T-helper 2 cell treated with Interferon-gamma antibody and Interleukin-4, amounts not matched to agents 100 ng/mL and 5 ng/mL, for 36 hours (primary cell): ENCODE data around the gene CNGA1. TPM values are rescaled to one million over a fixed set of nuclear protein-coding genes. Genes with fewer than 3 reads are reported as not detected.
"Not testable (repeated sequence)": the region's sequence is repeated elsewhere in the genome, so short reads cannot be mapped to it uniquely, and the experiment has no call there.

Source experiments
- intact Hi-C: fragments of 100-400 bp; cut with micrococcal nuclease; formaldehyde crosslinking; loops from one replicate; pipeline ENCODE4 v1.15.1; 2023
- total RNA-seq: library from RNA; stranded (reverse); gene quantifications from 2 replicates; pipeline ENCODE4 v1.2.3, GENCODE V29; 2022

Gene CNGA1
- total RNA-seq, 1 donor from 2014 or later = not detected

- intact Hi-C loops = no loop called here
These were observed 15.5 kb upstream of the CNGA1 start for GRCh38 chr4:48031802-48032525.

- intact Hi-C loops = no loop called here
These were observed 14.0 kb upstream of the CNGA1 start for GRCh38 chr4:48030470-48030869.

DNA sequence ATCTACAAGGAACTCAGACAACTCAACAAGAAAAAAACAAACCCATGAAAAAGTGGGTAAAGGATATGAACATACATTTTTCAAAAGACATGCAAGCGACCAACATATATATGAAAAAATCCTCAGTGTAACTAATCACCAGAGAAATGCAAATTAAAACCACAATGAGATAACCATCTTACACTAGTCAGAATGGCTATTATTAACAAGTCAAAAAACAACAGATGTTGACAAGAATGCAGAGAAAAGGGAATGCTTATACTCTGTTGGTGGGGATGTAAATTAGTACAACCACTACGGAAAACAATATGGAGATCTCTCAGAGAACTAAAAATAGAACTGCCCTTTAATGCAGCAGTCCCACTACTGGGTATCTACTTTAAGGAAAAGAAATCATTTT is 12.2 kb upstream of the CNGA1 start:
- intact Hi-C loops = no loop called here

DNA sequence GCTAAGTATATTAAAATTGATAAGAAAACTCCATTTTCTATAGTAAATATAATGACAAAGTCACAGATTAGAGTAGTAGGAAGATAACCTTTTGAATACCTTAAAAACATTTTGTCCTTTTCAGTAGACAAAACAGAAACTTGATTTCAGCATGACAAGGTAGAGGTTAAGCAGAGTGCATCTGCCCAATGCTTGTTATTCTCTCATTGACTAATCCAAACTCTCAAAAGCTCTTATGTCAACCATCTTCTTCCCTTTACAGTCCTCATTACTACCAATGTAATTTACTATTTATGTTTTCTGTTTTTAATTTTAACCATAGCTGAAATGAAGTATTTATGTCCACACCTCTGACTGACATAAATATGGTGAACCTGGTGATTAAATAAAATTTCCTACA is 11.2 kb upstream of the CNGA1 start:
- intact Hi-C loops = no loop called here

- intact Hi-C loops = no loop called here
These were observed 8.5 kb upstream of the CNGA1 start for GRCh38 chr4:48025005-48025404.

GRCh38 chr4:48024522-48024921 is 8.0 kb upstream of the CNGA1 start:
- intact Hi-C loops = no loop called here

- intact Hi-C loops = no loop called here
These were observed 5.8 kb upstream of the CNGA1 start for GRCh38 chr4:48022192-48022799.

DNA sequence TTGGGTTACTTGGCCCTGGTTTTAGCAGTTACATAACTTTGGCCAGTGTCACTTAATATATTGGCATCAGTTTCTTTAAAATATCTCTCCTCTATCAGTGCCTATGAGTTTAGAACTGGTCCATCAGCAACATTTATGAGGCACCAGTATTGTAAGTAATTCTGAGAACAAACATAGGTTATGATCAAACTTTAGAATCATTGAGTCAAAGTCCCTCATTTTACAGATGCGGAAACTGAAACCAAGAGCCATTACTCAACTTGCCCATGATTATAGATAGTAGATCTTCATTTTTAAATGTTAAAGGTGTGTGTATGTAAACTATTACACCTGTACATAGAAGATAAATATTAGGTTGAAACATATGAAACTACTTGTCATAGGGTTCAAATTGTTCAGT is 4.6 kb upstream of the CNGA1 start:
- intact Hi-C loops = no loop called here

- intact Hi-C loops = no loop called here
These were observed 1.6 kb upstream of the CNGA1 start for GRCh38 chr4:48018112-48018511.

DNA sequence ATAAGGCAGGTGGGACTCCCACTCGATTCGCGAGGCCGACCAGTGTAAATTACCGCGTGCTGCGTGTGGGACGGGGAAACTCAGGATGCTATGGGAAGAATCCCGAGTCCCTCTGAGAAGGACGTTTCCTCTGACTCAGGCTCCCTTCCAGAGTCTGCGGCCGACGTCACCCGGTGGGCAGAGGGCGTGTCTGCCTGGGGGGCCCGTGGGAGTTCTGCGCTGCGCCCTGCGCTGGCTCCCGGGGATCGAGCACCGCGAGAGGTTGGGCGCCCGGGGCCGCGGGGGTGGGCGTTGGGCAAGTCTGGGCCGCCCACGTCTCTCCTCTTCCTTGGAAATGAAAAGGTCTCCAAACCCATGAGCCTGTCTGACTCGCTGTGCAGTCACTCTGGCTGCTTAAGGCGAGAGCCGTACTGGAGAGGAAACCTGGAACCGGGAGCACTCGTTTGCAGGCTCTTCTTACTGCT is 659 bp upstream of the CNGA1 start:
- intact Hi-C loops = no loop called here

GRCh38 chr4:48015678-48016077 is 803 bp downstream of the CNGA1 start:
- intact Hi-C loops = no loop called here

DNA sequence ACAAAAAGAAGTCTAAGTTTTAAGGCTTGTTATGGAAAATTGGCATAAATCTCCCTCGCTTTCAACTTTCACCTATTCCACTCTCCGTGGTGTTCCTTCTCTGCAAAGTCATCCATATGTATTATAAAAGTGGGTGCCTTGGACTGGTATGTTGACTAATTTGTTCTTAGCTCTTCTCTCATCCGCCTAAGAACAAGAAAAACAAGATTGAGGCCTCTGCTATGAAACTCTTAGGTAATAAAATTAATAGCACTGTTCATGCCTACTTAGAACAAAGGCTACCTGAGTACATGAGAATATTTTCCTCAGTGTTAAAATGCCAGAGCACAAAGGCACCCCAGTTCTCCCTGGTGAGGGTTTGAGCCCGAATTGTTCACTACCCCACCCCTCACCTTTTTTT is 1.3 kb downstream of the CNGA1 start:
- intact Hi-C loops = no loop called here

DNA sequence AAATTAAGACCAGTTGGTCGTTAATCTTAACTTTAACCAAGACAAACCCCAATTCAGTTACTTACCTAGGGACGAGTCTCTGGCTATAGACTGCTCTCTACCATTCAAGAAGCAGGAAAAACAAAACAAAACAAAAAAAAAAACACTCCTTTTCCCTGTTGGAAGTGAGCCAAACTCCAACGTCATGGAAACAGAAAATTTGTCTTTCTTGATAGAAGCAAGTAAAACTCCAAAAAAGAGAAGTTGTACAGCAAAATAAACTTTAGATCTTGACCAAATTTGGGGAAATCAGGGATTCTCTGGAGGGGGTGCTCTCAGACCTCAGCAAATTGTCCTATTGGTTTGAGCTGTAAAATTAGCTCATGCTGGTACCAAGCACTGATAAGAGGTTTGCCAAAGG is 3.7 kb downstream of the CNGA1 start:
- intact Hi-C loops = no loop called here

DNA sequence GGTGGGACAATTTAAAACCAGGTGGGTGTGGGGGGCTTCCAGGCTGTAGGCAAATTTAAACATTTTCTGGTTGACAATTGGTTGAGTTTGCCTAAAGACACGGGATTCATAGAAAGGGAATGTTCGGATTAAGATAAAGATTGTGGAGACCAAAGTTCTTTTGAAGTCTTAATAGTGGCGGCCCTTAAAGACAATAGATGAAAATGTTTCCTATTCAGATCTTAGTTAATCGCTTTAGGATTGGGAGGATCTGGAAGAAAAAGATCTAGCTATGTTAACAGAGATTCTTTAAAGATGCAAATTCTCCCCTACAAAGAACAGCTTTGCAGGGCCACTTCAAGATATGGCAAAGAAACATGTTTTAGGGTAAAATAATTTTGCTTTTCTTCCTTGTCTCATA is 4.8 kb downstream of the CNGA1 start:
- intact Hi-C loops = no loop called here

GRCh38 chr4:48010906-48011305 is 5.6 kb downstream of the CNGA1 start:
- intact Hi-C loops = not testable (repeated sequence)

- intact Hi-C loops = no loop called here
These were observed 8.4 kb downstream of the CNGA1 start for GRCh38 chr4:48008021-48008596.

GRCh38 chr4:48005781-48006180 is 10.7 kb downstream of the CNGA1 start:
- intact Hi-C loops = no loop called here

DNA sequence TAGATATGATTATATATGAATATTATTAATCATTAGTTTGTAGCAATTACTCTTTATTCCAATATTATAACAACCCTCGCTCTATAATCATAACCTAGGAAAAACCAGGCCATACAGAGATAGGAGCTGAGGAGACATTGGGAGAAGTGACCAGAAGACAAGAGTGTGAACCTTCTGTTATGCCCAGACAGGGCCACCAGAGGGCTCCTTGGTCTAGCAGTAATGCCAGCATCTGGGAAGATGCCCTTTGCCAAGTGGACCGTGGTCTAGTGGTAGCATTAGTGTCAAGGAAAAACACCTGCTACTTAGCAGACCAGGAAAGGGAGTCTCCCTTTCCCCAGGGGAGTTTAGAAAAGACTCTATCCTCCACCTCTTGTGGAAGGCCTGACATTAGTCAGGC is 12.9 kb downstream of the CNGA1 start:
- intact Hi-C loops = loop anchor here (1.0 kb wide), 1 partner anchor 84 kb away; no protein-coding TSS in a partner anchor

- intact Hi-C loops = no loop called here
These were observed 14.2 kb downstream of the CNGA1 start for GRCh38 chr4:48002267-48002666.

GRCh38 chr4:47996021-47996420 is 20.5 kb downstream of the CNGA1 start:
- intact Hi-C loops = no loop called here

- intact Hi-C loops = not testable (repeated sequence)
These were observed 24.0 kb downstream of the CNGA1 start for GRCh38 chr4:47992475-47992874.

GRCh38 chr4:47990145-47990544 is 26.3 kb downstream of the CNGA1 start:
- intact Hi-C loops = no loop called here

- intact Hi-C loops = no loop called here
These were observed 41.9 kb downstream of the CNGA1 start for GRCh38 chr4:47974566-47974965.
